ENCODE data around the gene TECPR2. TPM values are rescaled to one million over a fixed set of nuclear protein-coding genes. Genes with fewer than 3 reads are reported as not detected.
A peak's percentile ranks its signal among the peaks of the same experiment; 100 is the strongest.

The TECPR2 gene
- polyA plus RNA-seq, 1 donor (not counting 4 experiments of a cell fraction or from before 2014, with no cell fraction given): 8.3 TPM

- peaks cover 12% of the 10 kb centered on the region for H3K4me1 ChIP-seq (ENCODE audit: control insufficient read depth, extremely low read depth, insufficient read depth, low read length)
- H3K9me1 ChIP-seq (ENCODE audit: control insufficient read depth, extremely low read depth, insufficient read depth, low read length): no peaks in the 10 kb centered on the region
- H3K9ac ChIP-seq (ENCODE audit: control insufficient read depth, extremely low read depth, insufficient read depth, low read length): no peak overlapping the region
- peaks cover 0 to 1% of the 10 kb centered on the region in 2 experiments for H3K36me3 ChIP-seq (ENCODE audit: control insufficient read depth in 2 of 2, extremely low read depth in 1 of 2, insufficient read depth in 2 of 2, low read length in 2 of 2)
- H4K20me1 ChIP-seq (ENCODE audit: control insufficient read depth, extremely low read depth, insufficient read depth, low read length): no peaks in the 10 kb centered on the region
- H3K4me2 ChIP-seq (ENCODE audit: control insufficient read depth, extremely low read depth, insufficient read depth, low read depth, low read length): no peak overlapping the region
- no peak overlapping the region for H2AFZ ChIP-seq (ENCODE audit: control insufficient read depth, low read length)
- H3K27ac ChIP-seq (ENCODE audit: control insufficient read depth, insufficient read depth, low read length): no peak overlapping the region
- TF ChIP-seq EZH2 (IDR thresholded peaks at IDR 0.05; ENCODE audit: low read length): no peak
- no peak for TF ChIP-seq CTCF (optimal IDR thresholded peaks at IDR 0.05 in 1 of 3, IDR thresholded peaks at IDR 0.05 in 1 of 3, conservative IDR thresholded peaks at IDR 0.05 in 1 of 3; ENCODE audit: extremely low read depth in 1 of 3, insufficient read depth in 2 of 3, low read length in 3 of 3)
- H3K27me3 ChIP-seq (ENCODE audit: control insufficient read depth, extremely low read depth, insufficient read depth, low read length): no peaks in the 10 kb centered on the region
- DNase-seq (ENCODE audit: low read depth, low spot score): no peak
- H3K9me3 ChIP-seq (ENCODE audit: control insufficient read depth, low read depth, low read length): no peaks in the 10 kb centered on the region
- H3K79me2 ChIP-seq (ENCODE audit: control insufficient read depth, insufficient read depth, low read length): no peaks in the 10 kb centered on the region
- no peak overlapping the region for H3K4me3 ChIP-seq (ENCODE audit: control insufficient read depth in 2 of 3, extremely low read depth in 1 of 3, insufficient read depth in 2 of 3, low read depth in 1 of 3, low read length in 3 of 3)
- dilution Hi-C loops (cut with MboI; ENCODE audit: extremely low pct_ligation_motif_present, low sequenced_read_pairs): no loop called here
- no peak for FAIRE-seq
Observed at GRCh38 chr14:102481371-102481770, 118.6 kb downstream of the TECPR2 start.

GRCh38 chr14:102481791-102482238 is 119.1 kb downstream of the TECPR2 start:
- H3K4me1 ChIP-seq (ENCODE audit: control insufficient read depth, extremely low read depth, insufficient read depth, low read length): peaks cover 12% of the 10 kb centered on the region
- H3K9me3 ChIP-seq (ENCODE audit: control insufficient read depth, low read depth, low read length): no peaks in the 10 kb centered on the region
- DNase-seq (ENCODE audit: low read depth, low spot score) (no peak), FAIRE-seq (peak; percentile 81)
- H3K9ac ChIP-seq (ENCODE audit: control insufficient read depth, extremely low read depth, insufficient read depth, low read length): no peak overlapping the region
- no peak overlapping the region for H3K27ac ChIP-seq (ENCODE audit: control insufficient read depth, insufficient read depth, low read length)
- peaks cover 0 to 1% of the 10 kb centered on the region in 2 experiments for H3K36me3 ChIP-seq (ENCODE audit: control insufficient read depth in 2 of 2, extremely low read depth in 1 of 2, insufficient read depth in 2 of 2, low read length in 2 of 2)
- H2AFZ ChIP-seq (ENCODE audit: control insufficient read depth, low read length): no peak overlapping the region
- no peaks in the 10 kb centered on the region for H3K27me3 ChIP-seq (ENCODE audit: control insufficient read depth, extremely low read depth, insufficient read depth, low read length)
- TF ChIP-seq EZH2 (IDR thresholded peaks at IDR 0.05; ENCODE audit: low read length) (no peak), CTCF (optimal IDR thresholded peaks at IDR 0.05 in 1 of 3, IDR thresholded peaks at IDR 0.05 in 1 of 3, conservative IDR thresholded peaks at IDR 0.05 in 1 of 3; ENCODE audit: extremely low read depth in 1 of 3, insufficient read depth in 2 of 3, low read length in 3 of 3) (no peak)
- H3K4me2 ChIP-seq (ENCODE audit: control insufficient read depth, extremely low read depth, insufficient read depth, low read depth, low read length): peak overlapping the region; percentile 18
- no peak overlapping the region for H3K4me3 ChIP-seq (ENCODE audit: control insufficient read depth in 2 of 3, extremely low read depth in 1 of 3, insufficient read depth in 2 of 3, low read depth in 1 of 3, low read length in 3 of 3)
- no peaks in the 10 kb centered on the region for H3K9me1 ChIP-seq (ENCODE audit: control insufficient read depth, extremely low read depth, insufficient read depth, low read length)
- dilution Hi-C loops (cut with MboI; ENCODE audit: extremely low pct_ligation_motif_present, low sequenced_read_pairs): no loop called here
- no peaks in the 10 kb centered on the region for H3K79me2 ChIP-seq (ENCODE audit: control insufficient read depth, insufficient read depth, low read length)
- H4K20me1 ChIP-seq (ENCODE audit: control insufficient read depth, extremely low read depth, insufficient read depth, low read length): no peaks in the 10 kb centered on the region
